ENCODE data around the gene HFE. TPM values are rescaled to one million over a fixed set of nuclear protein-coding genes. Genes with fewer than 3 reads are reported as not detected.
A peak's percentile ranks its signal among the peaks of the same experiment; 100 is the strongest.

The HFE gene
- polyA plus RNA-seq, 3 donors, result 13.5 to 16.1 (median 14.1) TPM

GRCh38 chr6:26120807-26121140, 33.5 kb downstream of the HFE start:
- H2AFZ ChIP-seq (ENCODE audit: insufficient read depth, low read depth, low read length, poor library complexity, severe bottlenecking), result no peak overlapping the region
- no peak for DNase-seq
- TF ChIP-seq, protein P1, sequence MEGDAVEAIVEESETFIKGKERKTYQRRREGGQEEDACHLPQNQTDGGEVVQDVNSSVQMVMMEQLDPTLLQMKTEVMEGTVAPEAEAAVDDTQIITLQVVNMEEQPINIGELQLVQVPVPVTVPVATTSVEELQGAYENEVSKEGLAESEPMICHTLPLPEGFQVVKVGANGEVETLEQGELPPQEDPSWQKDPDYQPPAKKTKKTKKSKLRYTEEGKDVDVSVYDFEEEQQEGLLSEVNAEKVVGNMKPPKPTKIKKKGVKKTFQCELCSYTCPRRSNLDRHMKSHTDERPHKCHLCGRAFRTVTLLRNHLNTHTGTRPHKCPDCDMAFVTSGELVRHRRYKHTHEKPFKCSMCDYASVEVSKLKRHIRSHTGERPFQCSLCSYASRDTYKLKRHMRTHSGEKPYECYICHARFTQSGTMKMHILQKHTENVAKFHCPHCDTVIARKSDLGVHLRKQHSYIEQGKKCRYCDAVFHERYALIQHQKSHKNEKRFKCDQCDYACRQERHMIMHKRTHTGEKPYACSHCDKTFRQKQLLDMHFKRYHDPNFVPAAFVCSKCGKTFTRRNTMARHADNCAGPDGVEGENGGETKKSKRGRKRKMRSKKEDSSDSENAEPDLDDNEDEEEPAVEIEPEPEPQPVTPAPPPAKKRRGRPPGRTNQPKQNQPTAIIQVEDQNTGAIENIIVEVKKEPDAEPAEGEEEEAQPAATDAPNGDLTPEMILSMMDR (IDR thresholded peaks at IDR 0.05), result no peak
- no peak overlapping the region for H3K9ac ChIP-seq (ENCODE audit: insufficient read depth, low read length, poor library complexity, severe bottlenecking)
- no peaks in the 10 kb centered on the region for H3K36me3 ChIP-seq (replicated peaks in 1 of 2; ENCODE audit: control insufficient read depth in 1 of 2, insufficient read depth in 2 of 2, low read length in 2 of 2)
- Mint-ChIP-seq H3K27ac (no peak overlapping the region), H3K9me3 (peaks cover 0 to 6% (median 2%) of the 10 kb centered on the region in 7 donors), H3K36me3 (peaks cover 3 to 12% of the 10 kb centered on the region in 2 donors), H3K4me1 (peaks cover 23% of the 10 kb centered on the region), H3K4me3 (no peak overlapping the region), H3K27me3 (ENCODE audit: low read depth in 3 of 3) (peaks cover 1 to 4% (median 2%) of the 10 kb centered on the region in 3 donors)
- H3K4me1 ChIP-seq (ENCODE audit: control insufficient read depth in 1 of 2, insufficient read depth in 2 of 2, low read length in 2 of 2), result peaks cover 7 to 18% of the 10 kb centered on the region in 2 donors
- no peak overlapping the region for H3K4me3 ChIP-seq (replicated peaks in 1 of 3; ENCODE audit: low read depth in 2 of 3, low read length in 3 of 3)
- peaks cover 18% of the 10 kb centered on the region for H3K79me2 ChIP-seq (ENCODE audit: insufficient read depth, low read length)
- H3K27ac ChIP-seq (ENCODE audit: low read depth in 1 of 2, low read length in 2 of 2), result no peak overlapping the region
- H3K4me2 ChIP-seq (replicated peaks; ENCODE audit: extremely low read depth, low read length, poor library complexity, severe bottlenecking), result peak overlapping the region; percentile 25
- peaks cover 18% of the 10 kb centered on the region for H4K20me1 ChIP-seq (ENCODE audit: insufficient read depth, low read length)
- H3K27me3 ChIP-seq (ENCODE audit: control insufficient read depth in 2 of 2, insufficient read depth in 2 of 2, low read length in 2 of 2), result no peaks in the 10 kb centered on the region
- H3K9me3 ChIP-seq (replicated peaks in 1 of 2; ENCODE audit: control insufficient read depth in 1 of 2, insufficient read depth in 1 of 2, low read length in 2 of 2), result no peaks in the 10 kb centered on the region
- intact Hi-C loops (cut with micrococcal nuclease), result loop anchor here (5.0 to 10.0 kb wide), 5 partner anchors 37 to 1014 kb away; a partner anchor contains a TSS
- no CpG with 5 or more reads among the region's 3 CpGs for whole genome bisulfite sequencing (ENCODE audit: insufficient coverage)

DNA sequence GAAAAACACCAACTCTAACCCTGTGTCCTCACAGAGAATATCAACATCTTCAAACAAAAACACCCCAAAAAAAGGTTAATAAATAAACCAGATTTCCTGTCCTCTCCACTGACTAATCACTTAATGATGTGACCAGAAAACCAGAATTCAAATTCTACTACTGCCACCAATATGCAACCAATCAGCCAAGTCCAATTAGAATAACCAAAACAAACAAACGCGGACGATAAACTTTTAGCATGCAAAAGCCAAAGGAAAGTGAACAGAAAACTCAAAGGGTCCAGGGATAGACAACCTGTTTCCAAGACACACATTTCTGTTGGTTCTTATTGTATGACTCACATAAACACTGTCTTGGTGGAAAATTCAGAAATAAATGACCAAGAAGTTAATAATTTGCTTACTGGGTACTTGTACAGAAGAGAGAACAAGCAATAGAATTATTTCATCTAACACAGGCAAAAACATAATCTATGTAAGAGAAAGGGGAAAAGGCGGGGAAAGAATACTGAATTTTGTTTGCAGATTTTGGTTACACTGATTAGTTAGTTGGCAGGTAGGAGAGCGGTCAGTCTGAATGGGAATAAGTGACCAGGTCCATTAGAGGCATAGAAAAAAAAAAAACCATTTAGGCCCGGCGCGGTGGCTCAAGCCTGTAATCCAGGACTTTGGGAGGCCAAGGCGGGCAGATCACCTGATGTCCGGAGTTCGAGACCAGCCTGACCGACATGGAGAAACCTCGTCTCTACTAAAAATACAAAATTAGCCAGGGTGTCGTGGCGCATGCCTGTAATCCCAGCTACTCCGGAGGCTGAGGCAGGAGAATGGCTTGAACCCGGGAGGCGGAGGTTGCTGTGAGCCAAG, 34.1 kb downstream of the HFE start:
- H3K27me3 Mint-ChIP-seq (ENCODE audit: low read depth in 3 of 3), result peaks cover 0 to 4% (median 2%) of the 10 kb centered on the region in 3 donors
- no peaks in the 10 kb centered on the region for H3K36me3 ChIP-seq (replicated peaks in 1 of 2; ENCODE audit: control insufficient read depth in 1 of 2, insufficient read depth in 2 of 2, low read length in 2 of 2)
- peak overlapping the region in 1 of 2 donors; percentile 25 for H3K4me3 Mint-ChIP-seq
- intact Hi-C loops (cut with micrococcal nuclease), result loop anchor here (5.0 to 10.0 kb wide), 5 partner anchors 36 to 1013 kb away; a partner anchor contains a TSS
- no peaks in the 10 kb centered on the region for H3K27me3 ChIP-seq (ENCODE audit: control insufficient read depth in 2 of 2, insufficient read depth in 2 of 2, low read length in 2 of 2)
- peaks cover 11 to 24% of the 10 kb centered on the region in 2 donors for H3K4me1 ChIP-seq (ENCODE audit: control insufficient read depth in 1 of 2, insufficient read depth in 2 of 2, low read length in 2 of 2)
- DNase-seq, result no peak
- peak overlapping the region; percentile 25 for H3K4me2 ChIP-seq (replicated peaks; ENCODE audit: extremely low read depth, low read length, poor library complexity, severe bottlenecking)
- peak overlapping the region in 1 of 3 experiments; percentile 100 for H3K4me3 ChIP-seq (replicated peaks in 1 of 3; ENCODE audit: low read depth in 2 of 3, low read length in 3 of 3)
- H3K4me1 Mint-ChIP-seq, result peaks cover 29% of the 10 kb centered on the region
- TF ChIP-seq, protein P1 (IDR thresholded peaks at IDR 0.05), result no peak
- H3K9me3 ChIP-seq (replicated peaks in 1 of 2; ENCODE audit: control insufficient read depth in 1 of 2, insufficient read depth in 1 of 2, low read length in 2 of 2), result no peaks in the 10 kb centered on the region
- peaks cover 3 to 17% of the 10 kb centered on the region in 2 donors for H3K36me3 Mint-ChIP-seq
- 100% methylated on average over 11 of the region's 18 CpGs for WGBS (ENCODE audit: insufficient coverage)
- H2AFZ ChIP-seq (ENCODE audit: insufficient read depth, low read depth, low read length, poor library complexity, severe bottlenecking), result no peak overlapping the region
- no peak overlapping the region for H3K27ac ChIP-seq (ENCODE audit: low read depth in 1 of 2, low read length in 2 of 2)
- no peak overlapping the region for H3K27ac Mint-ChIP-seq
- H3K9me3 Mint-ChIP-seq, result peaks cover 0 to 6% (median 2%) of the 10 kb centered on the region in 7 donors
- peaks cover 24% of the 10 kb centered on the region for H4K20me1 ChIP-seq (ENCODE audit: insufficient read depth, low read length)
- peaks cover 24% of the 10 kb centered on the region for H3K79me2 ChIP-seq (ENCODE audit: insufficient read depth, low read length)
- no peak overlapping the region for H3K9ac ChIP-seq (ENCODE audit: insufficient read depth, low read length, poor library complexity, severe bottlenecking)

Data from CD14-positive monocyte (primary cell).